PC-3 (cell line): ENCODE data around the gene TFF3. TPM values are rescaled to one million over a fixed set of nuclear protein-coding genes. Genes with fewer than 3 reads are reported as not detected.

ENCODE experiments used
- ATAC-seq: fragments of 200-7000 bp; cut with Tn5 transposase; 2 replicates; pipeline ENCODE4 v1.9.1; 2020; ENCODE audit warnings: mild to moderate bottlenecking, moderate library complexity
- BruUV-seq: library from RNA; stranded (reverse); fragments of 400-500 nt; replicated peaks from 2 replicates; lab custom pipeline; 2021; lab: Mats Ljungman, UMichigan
- CTCF ChIA-PET: fragments of 300-600 bp; sonication (Branson Sonifier 250); formaldehyde crosslinking; loops from one replicate; lab custom pipeline; 2022; ENCODE audit warnings: antibody characterized with exemption; lab: Charles Lee
- POLR2A ChIA-PET: fragments of 300-600 bp; sonication (Branson Sonifier 250); formaldehyde crosslinking; loops from one replicate; lab custom pipeline; 2022; ENCODE audit warnings: antibody characterized with exemption; ENCODE audit not compliant: unreplicated experiment; lab: Charles Lee
- DNase-seq: peaks from one replicate; pipeline ENCODE4 v3.0.0-alpha.2; 2015
- H2AFZ ChIP-seq: fragments of 300-600 bp; sonication (generic); 2 replicates; pipeline ENCODE4 v1.6.0; 2016; ENCODE audit warnings: antibody characterized with exemption, low read length
- H3F3A ChIP-seq: fragments of 300-600 bp; sonication (generic); one replicate; pipeline ENCODE4 v1.6.0; 2017; ENCODE audit warnings: antibody characterized with exemption, low read length, control low read depth, mild to moderate bottlenecking; ENCODE audit not compliant: unreplicated experiment
- H3K27ac ChIP-seq: fragments of 300-600 bp; sonication (generic); 2 replicates; pipeline ENCODE4 v1.5.1; 2016; ENCODE audit warnings: mild to moderate bottlenecking, low read length
- H3K27me3 ChIP-seq: fragments of 300-600 bp; sonication (generic); 2 replicates; pipeline ENCODE4 v1.6.1; 2016; ENCODE audit warnings: low read length, mixed read lengths
- H3K36me3 ChIP-seq: fragments of 300-600 bp; sonication (generic); 2 replicates; pipeline ENCODE4 v1.6.1; 2016; ENCODE audit warnings: low read depth, mixed run types, low read length, mixed read lengths
- H3K4me1 ChIP-seq: fragments of 300-600 bp; sonication (generic); 2 replicates; pipeline ENCODE4 v1.5.1; 2016; ENCODE audit warnings: low read length; ENCODE audit not compliant: insufficient read depth
- H3K4me2 ChIP-seq: fragments of 300-600 bp; sonication (generic); 2 replicates; pipeline ENCODE4 v1.6.0; 2016; ENCODE audit warnings: low read length
- H3K4me3 ChIP-seq: fragments of 300-600 bp; sonication (generic); 2 replicates; pipeline ENCODE4 v1.5.1; 2016; ENCODE audit warnings: mild to moderate bottlenecking, low read length, mixed read lengths
- H3K79me2 ChIP-seq: fragments of 300-600 bp; sonication (generic); 2 replicates; pipeline ENCODE4 v1.6.1; 2017; ENCODE audit warnings: low read length, mixed read lengths
- H3K9ac ChIP-seq: fragments of 300-600 bp; sonication (generic); 2 replicates; pipeline ENCODE4 v1.6.0; 2016; ENCODE audit warnings: mild to moderate bottlenecking, low read length
- H3K9me2 ChIP-seq: fragments of 300-600 bp; sonication (generic); replicated peaks from 2 replicates; pipeline ENCODE4 v1.6.1; 2016; ENCODE audit warnings: mixed run types, low read length, mixed read lengths
- H3K9me3 ChIP-seq: fragments of 300-600 bp; sonication (generic); 2 replicates; pipeline ENCODE4 v1.6.1; 2016; ENCODE audit warnings: low read length, mixed read lengths
- H4K20me1 ChIP-seq: fragments of 300-600 bp; sonication (generic); 2 replicates; pipeline ENCODE4 v1.6.1; 2016; ENCODE audit warnings: low read length, mixed read lengths
- EZH2 ChIP-seq: fragments of 300-600 bp; sonication (generic); IDR thresholded peaks from one replicate; pipeline ENCODE4 v1.6.1; 2017; ENCODE audit warnings: antibody characterized with exemption, mild to moderate bottlenecking, low read length; ENCODE audit not compliant: unreplicated experiment
- EZH2phosphoT487 ChIP-seq: fragments of 300-600 bp; sonication (generic); IDR thresholded peaks from 2 replicates; pipeline ENCODE4 v1.6.1; 2018; ENCODE audit warnings: mild to moderate bottlenecking, antibody characterized with exemption, low read length, borderline replicate concordance
- intact Hi-C: fragments of 100-400 bp; cut with micrococcal nuclease; formaldehyde crosslinking; loops from 2 replicates; pipeline ENCODE4 v1.9.0; 2023
- total RNA-seq: library from RNA; depleted of rRNA; stranded (reverse); fragments of >200 nt; gene quantifications from 2 replicates; pipeline ENCODE4 v1.2.3, GENCODE V29; 2014
- TF ChIP-seq, protein P1 (sequence below): fragments of 300-600 bp; sonication (generic); conservative IDR thresholded peaks from 2 replicates; pipeline ENCODE4 v1.5.1; 2017; ENCODE audit warnings: antibody characterized with exemption, low read depth, mild to moderate bottlenecking, low read length

The TFF3 gene
- total RNA-seq, 1 experiment from 2014 or later: 2.8 TPM

DNA sequence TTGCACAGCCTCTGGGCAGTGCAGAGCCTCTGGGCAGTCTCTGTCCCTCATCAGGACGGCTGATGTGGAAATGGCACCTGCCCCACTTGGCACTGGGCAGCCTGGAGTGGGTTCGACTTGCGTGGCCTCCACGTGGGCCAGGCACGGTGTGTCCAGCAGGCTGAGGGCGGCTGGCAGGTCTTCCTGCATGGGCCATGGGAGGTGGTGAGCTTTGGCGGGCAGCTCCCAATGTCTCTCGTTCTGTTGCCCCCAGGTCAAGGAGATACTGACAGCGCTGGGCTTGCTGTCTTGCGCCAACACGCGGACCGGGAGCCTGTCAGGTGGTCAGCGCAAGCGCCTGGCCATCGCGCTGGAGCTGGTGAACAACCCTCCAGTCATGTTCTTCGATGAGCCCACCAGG, 33.2 kb downstream of the TFF3 start:
- BruUV-seq: no TSS peak
- no peaks in the 10 kb centered on the region for H3F3A ChIP-seq
- CTCF ChIA-PET: no interaction called here

DNA sequence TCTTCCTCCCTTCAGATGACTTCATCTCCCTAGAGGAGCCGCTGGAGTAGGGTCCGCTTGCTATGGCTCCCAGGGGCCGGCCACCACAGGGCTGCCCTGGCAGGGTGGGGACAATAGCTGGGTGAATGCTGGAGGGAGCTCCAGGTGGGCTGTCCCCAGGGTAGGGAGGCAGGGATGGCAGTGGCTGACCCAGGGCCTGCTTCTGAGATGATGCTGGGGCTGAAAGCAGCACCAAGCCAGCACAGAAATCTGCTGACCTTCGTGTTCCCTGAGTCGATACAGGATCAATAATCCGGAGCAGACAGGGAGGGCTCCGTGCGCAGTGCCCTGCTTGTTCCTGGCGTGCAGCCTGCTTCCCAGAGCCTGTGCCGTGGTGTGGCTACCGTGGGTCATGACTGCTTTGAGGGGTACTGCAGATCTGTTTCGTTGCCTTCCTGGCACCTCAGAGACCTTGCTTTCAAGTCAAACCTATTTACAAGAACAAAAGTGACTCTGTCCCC, 34.0 kb downstream of the TFF3 start:
- Histone ChIP-seq H3K36me3 (no peaks in the 10 kb centered on the region), H3K27me3 (no peaks in the 10 kb centered on the region), H3K9me2 (no peaks in the 10 kb centered on the region), H3K27ac (no peak overlapping the region), H3K4me2 (no peak overlapping the region), H3F3A (no peaks in the 10 kb centered on the region), H4K20me1 (no peaks in the 10 kb centered on the region), H3K79me2 (no peaks in the 10 kb centered on the region), H2AFZ (no peak overlapping the region), H3K4me3 (no peak overlapping the region), H3K9ac (no peak overlapping the region), H3K9me3 (no peaks in the 10 kb centered on the region), H3K4me1 (no peaks in the 10 kb centered on the region)
- TF ChIP-seq EZH2 (no peak), EZH2phosphoT487 (no peak)
- TF ChIP-seq, protein P1, sequence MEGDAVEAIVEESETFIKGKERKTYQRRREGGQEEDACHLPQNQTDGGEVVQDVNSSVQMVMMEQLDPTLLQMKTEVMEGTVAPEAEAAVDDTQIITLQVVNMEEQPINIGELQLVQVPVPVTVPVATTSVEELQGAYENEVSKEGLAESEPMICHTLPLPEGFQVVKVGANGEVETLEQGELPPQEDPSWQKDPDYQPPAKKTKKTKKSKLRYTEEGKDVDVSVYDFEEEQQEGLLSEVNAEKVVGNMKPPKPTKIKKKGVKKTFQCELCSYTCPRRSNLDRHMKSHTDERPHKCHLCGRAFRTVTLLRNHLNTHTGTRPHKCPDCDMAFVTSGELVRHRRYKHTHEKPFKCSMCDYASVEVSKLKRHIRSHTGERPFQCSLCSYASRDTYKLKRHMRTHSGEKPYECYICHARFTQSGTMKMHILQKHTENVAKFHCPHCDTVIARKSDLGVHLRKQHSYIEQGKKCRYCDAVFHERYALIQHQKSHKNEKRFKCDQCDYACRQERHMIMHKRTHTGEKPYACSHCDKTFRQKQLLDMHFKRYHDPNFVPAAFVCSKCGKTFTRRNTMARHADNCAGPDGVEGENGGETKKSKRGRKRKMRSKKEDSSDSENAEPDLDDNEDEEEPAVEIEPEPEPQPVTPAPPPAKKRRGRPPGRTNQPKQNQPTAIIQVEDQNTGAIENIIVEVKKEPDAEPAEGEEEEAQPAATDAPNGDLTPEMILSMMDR: no peak
- no peak for DNase-seq
- POLR2A ChIA-PET: no interaction called here
- BruUV-seq: no TSS peak
- no peak for ATAC-seq
- CTCF ChIA-PET: no interaction called here
- intact Hi-C loops: no loop called here

More for the DNA sequence above, 33.2 kb downstream of the TFF3 start:
- POLR2A ChIA-PET: no interaction called here
- DNase-seq: no peak
- Histone ChIP-seq H3K27me3 (no peaks in the 10 kb centered on the region), H3K9me3 (no peaks in the 10 kb centered on the region), H3K27ac (no peak overlapping the region), H3K36me3 (no peaks in the 10 kb centered on the region), H3K9me2 (no peaks in the 10 kb centered on the region), H3K9ac (no peak overlapping the region), H4K20me1 (no peaks in the 10 kb centered on the region), H3K4me3 (no peak overlapping the region), H3K4me2 (no peak overlapping the region), H3K4me1 (no peaks in the 10 kb centered on the region), H3K79me2 (no peaks in the 10 kb centered on the region), H2AFZ (no peak overlapping the region)
- no peak for ATAC-seq
- no peak for TF ChIP-seq EZH2
- TF ChIP-seq, protein P1: no peak
- TF ChIP-seq EZH2phosphoT487: no peak
- intact Hi-C loops: no loop called here

DNA sequence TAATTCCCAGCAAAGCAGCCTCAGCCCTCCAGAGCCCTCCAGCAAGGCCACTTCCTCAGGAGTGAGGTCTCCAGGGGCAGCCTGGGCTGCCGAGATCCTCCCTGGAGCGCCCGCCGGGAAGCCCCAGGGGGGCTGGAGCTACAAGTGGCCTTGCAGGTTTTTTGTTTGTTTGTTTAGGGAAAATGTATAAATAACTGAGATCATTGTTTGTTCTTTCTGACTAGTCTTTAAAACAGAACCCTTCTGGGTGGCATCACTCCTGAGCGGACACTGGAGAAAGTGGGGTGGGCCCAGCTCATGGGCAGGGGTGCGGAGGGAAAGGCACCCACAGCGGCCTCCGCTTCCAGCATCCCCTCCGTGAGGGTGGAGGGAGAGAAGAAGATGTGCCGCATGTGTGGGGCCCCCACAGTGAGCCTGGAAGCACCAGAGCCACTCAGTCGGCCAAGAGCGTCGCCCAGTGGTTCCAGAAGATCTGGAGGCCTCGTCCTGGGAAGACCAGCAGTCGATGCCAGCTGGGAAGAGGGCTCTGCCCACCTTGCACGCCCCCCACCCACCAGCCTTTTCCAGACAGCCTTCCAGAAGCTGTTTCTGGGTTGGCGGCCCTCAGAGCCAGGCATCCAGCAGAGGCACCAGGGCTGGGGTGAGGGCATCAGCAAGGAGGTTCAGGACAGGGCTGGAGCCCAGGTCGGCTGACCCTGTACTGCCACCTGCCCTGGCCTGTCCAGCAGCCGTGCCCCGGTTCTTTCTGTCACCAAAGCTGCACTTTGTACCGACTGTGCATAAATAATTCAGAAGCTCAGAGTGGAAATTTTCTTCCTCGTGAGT, 34.6 kb downstream of the TFF3 start:
- no TSS peak for BruUV-seq
- POLR2A ChIA-PET: no interaction called here

More for the DNA sequence above, 34.6 kb downstream of the TFF3 start:
- DNase-seq (no peak), ATAC-seq (no peak)
- no peak overlapping the region for H3K4me2 ChIP-seq
- no peaks in the 10 kb centered on the region for H3K36me3 ChIP-seq
- H3K27ac ChIP-seq: no peak overlapping the region
- CTCF ChIA-PET: no interaction called here
- H4K20me1 ChIP-seq: no peaks in the 10 kb centered on the region
- H3K9me2 ChIP-seq: no peaks in the 10 kb centered on the region
- no peak for TF ChIP-seq EZH2
- no peak for TF ChIP-seq EZH2phosphoT487
- TF ChIP-seq, protein P1: no peak
- no peaks in the 10 kb centered on the region for H3K4me1 ChIP-seq
- H3K4me3 ChIP-seq: no peak overlapping the region
- H2AFZ ChIP-seq: no peak overlapping the region
- H3K27me3 ChIP-seq: no peaks in the 10 kb centered on the region
- H3K9ac ChIP-seq: no peak overlapping the region
- H3K9me3 ChIP-seq: no peaks in the 10 kb centered on the region
- no peaks in the 10 kb centered on the region for H3K79me2 ChIP-seq
- H3F3A ChIP-seq: no peaks in the 10 kb centered on the region
- intact Hi-C loops: no loop called here
